Stimulated activated CD4-positive, alpha-beta T cell treated with anti-CD3 and anti-CD28 coated beads, Interleukin-1b, Interleukin-23, amount 100 ng/mL, for 1 hour (primary cell): ENCODE results near the gene GLCE.
"Not testable (repeated sequence)": the region's sequence is repeated elsewhere in the genome, so short reads cannot be mapped to it uniquely, and the experiment has no call there.

ENCODE experiments used
- DNase-seq, 2 donors: peaks; one replicate each; pipeline ENCODE4 v3.0.0-alpha.2; 2020; ENCODE audit warnings: low read depth in 2 of 2

The GLCE gene

GRCh38 chr15:69135499-69135898 lies 24.9 kb upstream of the GLCE start:
- DNase-seq, result no peak

GRCh38 chr15:69138963-69139362 lies 21.5 kb upstream of the GLCE start:
- no peak for DNase-seq

- DNase-seq, result no peak
These were observed 20.1 kb upstream of the GLCE start for GRCh38 chr15:69140306-69140705.

GRCh38 chr15:69141286-69141701 lies 19.1 kb upstream of the GLCE start:
- DNase-seq, result no peak

- no peak for DNase-seq
These were observed 18.6 kb upstream of the GLCE start for GRCh38 chr15:69141833-69142232.

GRCh38 chr15:69143756-69144436 lies 16.5 kb upstream of the GLCE start:
- DNase-seq, result no peak

GRCh38 chr15:69144530-69144929 lies 15.9 kb upstream of the GLCE start:
- no peak for DNase-seq

- DNase-seq, result no peak
These were observed 15.2 kb upstream of the GLCE start for GRCh38 chr15:69145149-69145693.

GRCh38 chr15:69145694-69146492 lies 14.5 kb upstream of the GLCE start:
- no peak for DNase-seq

- no peak for DNase-seq
These were observed 13.6 kb upstream of the GLCE start for GRCh38 chr15:69146724-69147435.

- DNase-seq, result no peak
These were observed 12.0 kb upstream of the GLCE start for GRCh38 chr15:69148465-69148864.

- DNase-seq, result no peak
These were observed 11.3 kb upstream of the GLCE start for GRCh38 chr15:69149163-69149562.

- DNase-seq, result no peak
These were observed 10.6 kb upstream of the GLCE start for GRCh38 chr15:69149803-69150202.

GRCh38 chr15:69150336-69150735 lies 10.1 kb upstream of the GLCE start:
- no peak for DNase-seq

GRCh38 chr15:69150841-69151240 lies 9.6 kb upstream of the GLCE start:
- no peak for DNase-seq

GRCh38 chr15:69153046-69153445 lies 7.4 kb upstream of the GLCE start:
- DNase-seq, result no peak

- not testable (repeated sequence) for DNase-seq
These were observed 6.8 kb upstream of the GLCE start for GRCh38 chr15:69153587-69153986.

- no peak for DNase-seq
These were observed 6.4 kb upstream of the GLCE start for GRCh38 chr15:69154078-69154477.

GRCh38 chr15:69154684-69155083 lies 5.8 kb upstream of the GLCE start:
- no peak for DNase-seq

GRCh38 chr15:69156736-69157381 lies 3.6 kb upstream of the GLCE start:
- DNase-seq, result no peak

- DNase-seq, result no peak
These were observed 2.1 kb upstream of the GLCE start for GRCh38 chr15:69158201-69158842.
